ENCODE data around the gene IP6K1.
A peak's percentile ranks its signal among the peaks of the same experiment; 100 is the strongest.

- TF ChIP-seq CTCF (IDR thresholded peaks at IDR 0.05 in 8 of 11, conservative IDR thresholded peaks at IDR 0.05 in 3 of 11): peak in 3 of 11 experiments; percentile 16 to 27 (median 19)
- peak in 2 of 3 donors; percentile 2 to 4 for TF ChIP-seq POLR2AphosphoS5 (IDR thresholded peaks at IDR 0.05)
- TF ChIP-seq POLR2A (IDR thresholded peaks at IDR 0.05): no peak
Measured at GRCh38 chr3:49803465-49804140, 17.3 kb upstream of the IP6K1 start.
